Testis (tissue), 2 donors: ENCODE data around the gene TLE4.

Experiments
- CTCF ChIP-seq, 3 experiments: fragments of 450-650 bp in 2 of 3; fragments of 200-600 bp in 1 of 3; sonication (generic) in 1 of 3; IDR thresholded peaks; one replicate each; pipeline ENCODE4 v1.5.1; 2016 to 2019; ENCODE audit warnings: antibody characterized with exemption in 3 of 3, mild to moderate bottlenecking in 2 of 3, moderate library complexity in 1 of 3
- POLR2A ChIP-seq: fragments of 450-650 bp; IDR thresholded peaks from one replicate; pipeline ENCODE4 v1.6.1; 2017; ENCODE audit warnings: antibody characterized with exemption, mild to moderate bottlenecking, moderate library complexity

- no peak for TF ChIP-seq CTCF (IDR thresholded peaks at IDR 0.05)
- no peak for TF ChIP-seq POLR2A
These were observed 3.0 kb downstream of the TLE4 start for GRCh38 chr9:79574781-79575180.
